GM21367 (cell line): ENCODE results near the gene NTM.

ENCODE experiments used
- ATAC-seq: cut with Tn5 transposase; IDR thresholded peaks from one replicate; pipeline ENCODE4 v1.9.1; 2021; ENCODE audit not compliant: unreplicated experiment

Gene NTM

GRCh38 chr11:132264616-132265015 is 894.2 kb downstream of the NTM start:
- ATAC-seq: no peak

GRCh38 chr11:132278801-132279574 is 908.6 kb downstream of the NTM start:
- ATAC-seq: no peak

- ATAC-seq: no peak
Measured at GRCh38 chr11:132284048-132284447, 913.6 kb downstream of the NTM start.

GRCh38 chr11:132284611-132285010 is 914.2 kb downstream of the NTM start:
- ATAC-seq: no peak

GRCh38 chr11:132285631-132286030 is 915.2 kb downstream of the NTM start:
- ATAC-seq: no peak

- no peak for ATAC-seq
Measured at GRCh38 chr11:132286106-132286505, 915.7 kb downstream of the NTM start.

- ATAC-seq: no peak
Measured at GRCh38 chr11:132288036-132288435, 917.6 kb downstream of the NTM start.

- no peak for ATAC-seq
Measured at GRCh38 chr11:132289590-132290256, 919.3 kb downstream of the NTM start.

- no peak for ATAC-seq
Measured at GRCh38 chr11:132293586-132293985, 923.2 kb downstream of the NTM start.

- ATAC-seq: no peak
Measured at GRCh38 chr11:132296946-132297610, 926.7 kb downstream of the NTM start.

- no peak for ATAC-seq
Measured at GRCh38 chr11:132298357-132298756, 927.9 kb downstream of the NTM start.

- no peak for ATAC-seq
Measured at GRCh38 chr11:132300283-132300682, 929.9 kb downstream of the NTM start.

GRCh38 chr11:132301465-132301864 is 931.0 kb downstream of the NTM start:
- no peak for ATAC-seq

GRCh38 chr11:132301900-132302299 is 931.5 kb downstream of the NTM start:
- ATAC-seq: no peak

GRCh38 chr11:132307309-132308020 is 937.0 kb downstream of the NTM start:
- ATAC-seq: no peak

- no peak for ATAC-seq
Measured at GRCh38 chr11:132310390-132311375, 940.3 kb downstream of the NTM start.

- no peak for ATAC-seq
Measured at GRCh38 chr11:132311703-132312102, 941.3 kb downstream of the NTM start.

- no peak for ATAC-seq
Measured at GRCh38 chr11:132312161-132312560, 941.7 kb downstream of the NTM start.

- no peak for ATAC-seq
Measured at GRCh38 chr11:132312701-132313111, 942.3 kb downstream of the NTM start.

- ATAC-seq: no peak
Measured at GRCh38 chr11:132314911-132315455, 944.6 kb downstream of the NTM start.
